HG03521 (cell line): ENCODE data around the gene ELMOD3.
"Not testable (repeated sequence)": the region's sequence is repeated elsewhere in the genome, so short reads cannot be mapped to it uniquely, and the experiment has no call there.

ENCODE experiments used
- ATAC-seq: cut with Tn5 transposase; IDR thresholded peaks from one replicate; pipeline ENCODE4 v1.9.1; 2021; ENCODE audit warnings: mild to moderate bottlenecking, moderate library complexity; ENCODE audit not compliant: unreplicated experiment

The ELMOD3 gene

DNA sequence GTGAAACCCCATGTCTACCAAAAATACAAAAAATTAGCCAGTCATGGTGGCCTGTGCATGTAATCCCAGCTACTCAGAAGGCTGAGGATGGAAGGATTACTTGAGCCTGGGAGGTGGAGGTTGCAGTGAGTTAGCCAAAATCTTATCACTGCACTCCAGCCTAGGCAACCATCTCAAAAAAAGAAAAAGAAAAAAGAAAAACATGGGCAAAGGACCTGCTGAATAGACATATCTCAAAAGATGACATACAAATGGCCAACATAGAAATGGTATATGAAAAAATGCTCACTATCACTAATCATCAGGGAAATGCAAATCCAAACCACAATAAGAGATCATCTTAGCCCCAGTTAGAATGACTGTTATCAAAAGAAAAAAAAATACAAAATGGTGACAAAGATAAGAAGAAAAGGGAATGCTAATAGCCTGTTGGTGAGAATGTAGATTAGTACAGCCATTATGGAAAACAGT, 25.4 kb upstream of the ELMOD3 start:
- no peak for ATAC-seq

DNA sequence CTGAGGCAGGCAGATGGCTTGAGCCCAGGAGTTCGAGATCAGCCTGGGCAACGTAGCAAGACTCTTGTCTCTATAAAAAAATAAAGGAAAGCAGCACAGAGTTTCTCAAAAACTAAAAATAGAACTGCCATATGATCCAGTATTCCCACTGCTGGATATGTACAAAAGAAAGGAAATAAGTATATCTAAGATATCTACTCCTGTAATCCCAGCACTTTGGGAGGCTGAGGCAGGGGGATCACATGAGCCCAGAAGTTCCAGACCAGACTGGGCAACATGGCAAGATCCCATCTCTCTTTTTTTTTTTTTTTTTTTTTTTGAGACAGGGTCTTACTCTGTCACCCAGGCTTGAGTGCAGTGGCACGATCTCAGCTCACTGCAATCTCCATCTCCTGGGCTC, 24.9 kb upstream of the ELMOD3 start:
- ATAC-seq: not testable (repeated sequence)

DNA sequence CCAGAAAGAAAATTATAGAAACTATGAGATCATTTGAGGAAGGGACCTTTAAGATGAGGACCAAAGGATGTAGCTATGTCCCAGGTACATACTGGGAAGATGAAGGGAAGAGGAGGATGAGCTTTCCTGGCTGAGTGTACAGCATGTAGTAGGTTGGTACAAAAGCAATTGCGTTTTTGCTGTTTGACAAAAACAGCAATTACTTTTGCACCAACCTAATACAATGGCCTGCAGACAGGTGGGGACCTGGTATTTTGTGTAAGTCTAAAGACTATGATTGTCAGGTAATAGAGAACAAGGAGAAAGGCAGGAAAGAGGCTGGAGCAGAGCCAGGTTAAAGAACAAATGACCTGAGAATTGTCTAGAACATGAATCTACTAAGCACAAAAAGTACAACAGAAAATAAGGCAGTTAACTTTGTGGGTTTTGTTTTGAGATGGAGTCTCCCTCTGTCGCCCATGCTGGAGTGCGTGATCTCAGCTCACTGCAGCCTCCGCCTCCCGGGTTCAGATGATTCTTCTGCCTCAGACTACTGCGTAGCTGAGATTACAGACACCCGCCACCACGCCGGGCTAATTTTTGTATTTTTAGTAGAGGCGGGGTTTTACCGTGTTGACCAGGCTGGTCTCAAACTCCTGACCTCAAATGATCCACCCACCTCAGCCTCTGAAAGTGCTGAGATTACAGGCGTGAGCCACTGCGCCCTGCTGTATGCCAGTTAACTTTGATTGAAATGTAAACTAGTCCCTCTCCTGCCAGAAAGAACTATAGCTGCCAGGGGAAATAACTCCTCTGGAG, 23.5 kb upstream of the ELMOD3 start:
- ATAC-seq: no peak

DNA sequence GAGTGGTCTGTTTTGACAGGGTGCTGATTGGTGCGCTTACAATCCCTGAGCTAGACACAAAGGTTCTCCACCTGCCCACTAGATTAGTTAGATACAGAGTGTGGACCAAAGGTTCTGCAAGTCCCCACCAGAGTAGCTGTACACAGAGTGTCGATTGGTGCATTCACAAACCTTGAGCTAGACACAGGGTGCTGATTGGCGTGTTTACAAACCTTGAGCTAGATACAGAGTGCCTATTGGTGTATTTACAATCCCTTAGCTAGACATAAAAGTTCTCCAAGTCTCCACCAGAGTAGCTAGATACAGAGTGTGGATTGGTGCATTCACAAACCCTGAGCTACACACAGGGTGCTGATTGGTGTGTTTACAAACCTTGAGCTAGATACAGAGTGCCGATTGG, 20.7 kb upstream of the ELMOD3 start:
- not testable (repeated sequence) for ATAC-seq

DNA sequence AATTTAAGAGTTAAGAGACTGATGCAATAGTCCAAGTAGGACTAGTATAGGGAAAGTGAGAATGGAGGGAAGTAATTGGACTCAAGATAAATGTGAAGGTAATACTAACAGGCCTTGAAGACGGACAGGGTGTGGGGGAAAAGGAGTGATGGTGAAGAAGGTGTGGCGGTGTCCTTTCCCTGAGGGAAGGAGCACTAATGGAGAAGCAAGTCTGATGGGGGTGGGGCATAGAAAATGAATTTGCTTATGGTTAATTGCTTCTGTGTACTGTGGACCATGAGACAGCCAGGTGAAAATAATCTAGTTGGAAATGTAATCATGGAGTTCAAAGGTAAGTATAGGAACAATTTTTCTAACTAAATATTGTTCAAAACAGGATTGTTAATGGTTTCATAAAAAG, 19.6 kb upstream of the ELMOD3 start:
- no peak for ATAC-seq

DNA sequence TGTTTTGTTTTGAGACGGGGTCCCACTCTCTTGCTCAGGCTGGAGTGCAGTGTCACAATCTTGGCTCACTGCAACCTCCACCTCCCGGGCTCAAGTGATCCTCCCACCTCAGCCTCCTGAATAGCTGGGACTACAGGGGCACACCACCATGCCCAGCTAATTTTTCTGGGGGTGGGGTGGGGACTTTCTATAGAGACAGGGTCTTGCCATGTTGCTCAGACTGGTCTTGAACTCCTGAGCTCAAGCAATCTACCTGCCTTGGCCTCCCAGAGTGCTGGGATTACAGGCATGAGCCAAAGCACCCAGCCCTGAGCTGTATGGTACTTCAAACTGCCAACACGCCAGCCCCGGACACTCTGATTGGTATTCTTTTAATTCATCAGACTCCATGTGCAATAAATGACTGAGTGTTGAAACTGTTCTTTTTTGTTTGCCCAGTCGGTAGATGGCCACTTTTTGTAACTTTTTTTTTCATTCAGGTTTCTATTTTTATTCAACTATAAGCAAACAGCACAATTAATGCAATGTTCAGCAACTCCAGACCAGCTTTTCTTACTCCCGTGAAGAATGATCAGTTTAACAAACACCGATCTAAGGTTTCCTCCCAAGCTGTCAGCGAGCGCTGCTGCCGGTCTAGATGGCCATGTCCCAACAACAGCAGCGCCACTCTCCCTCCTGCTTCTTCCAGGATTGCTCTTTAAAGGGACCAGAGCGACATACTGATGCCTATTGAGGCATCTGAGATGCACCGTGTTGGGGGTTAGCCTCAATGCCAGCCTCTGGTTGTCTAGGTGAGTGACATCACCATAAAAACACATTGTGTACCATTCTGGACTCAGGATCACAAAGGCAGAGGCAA, 14.3 kb upstream of the ELMOD3 start:
- ATAC-seq: no peak

DNA sequence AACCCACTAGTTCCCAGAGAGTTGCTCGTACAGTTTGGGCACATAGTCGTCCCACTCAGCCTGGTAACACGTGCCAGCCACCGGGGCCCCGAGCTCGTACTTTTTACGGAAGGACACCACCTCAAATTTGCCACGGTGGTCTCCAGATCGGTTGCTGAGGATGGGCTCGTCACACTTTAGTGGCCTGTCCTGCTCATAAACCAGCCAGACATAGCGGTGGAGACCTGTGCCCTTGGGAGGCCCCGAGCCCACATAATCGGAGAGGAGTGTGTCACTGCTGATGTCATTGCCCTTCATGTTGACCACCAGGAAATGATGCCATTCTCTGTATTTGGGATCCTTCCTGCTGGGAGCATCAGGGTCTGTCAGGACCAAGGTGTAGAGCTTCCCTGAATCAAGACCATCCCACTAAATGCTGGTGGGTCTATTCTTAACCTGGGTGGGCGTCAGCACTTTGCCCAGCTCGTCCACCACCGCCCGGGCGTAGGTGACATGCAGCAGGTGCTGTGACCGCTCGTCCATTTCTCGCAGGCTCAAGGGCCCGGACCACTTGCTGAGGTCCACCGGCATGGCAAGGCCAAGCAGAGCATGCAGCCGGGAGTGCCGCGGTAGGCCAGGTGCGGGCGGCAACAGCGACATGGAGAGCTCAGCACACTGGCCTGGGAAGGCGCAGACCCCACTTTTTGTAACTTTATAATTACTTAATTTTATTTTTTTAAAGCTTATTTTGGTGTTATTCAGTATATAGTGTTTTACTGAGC, 13.1 kb upstream of the ELMOD3 start:
- no peak for ATAC-seq

DNA sequence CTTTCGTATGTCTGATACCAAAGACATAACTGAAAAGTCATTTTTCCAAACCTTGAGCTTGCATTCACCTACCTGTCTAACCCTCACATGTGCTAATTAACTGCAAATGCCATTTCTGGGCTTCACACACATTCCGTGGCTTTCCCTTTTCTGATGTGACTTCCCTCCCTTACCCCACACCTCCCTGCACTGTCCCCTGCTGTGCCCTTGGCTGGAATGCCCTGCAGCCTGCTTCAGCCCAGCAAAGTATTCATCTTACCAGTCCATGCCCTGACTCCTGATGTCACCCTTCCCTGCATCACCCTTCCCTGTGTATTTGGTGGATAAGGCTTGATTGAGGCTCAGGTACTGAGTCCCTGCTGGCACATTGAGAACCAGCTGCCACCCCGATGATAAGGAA, 12.4 kb upstream of the ELMOD3 start:
- no peak for ATAC-seq

DNA sequence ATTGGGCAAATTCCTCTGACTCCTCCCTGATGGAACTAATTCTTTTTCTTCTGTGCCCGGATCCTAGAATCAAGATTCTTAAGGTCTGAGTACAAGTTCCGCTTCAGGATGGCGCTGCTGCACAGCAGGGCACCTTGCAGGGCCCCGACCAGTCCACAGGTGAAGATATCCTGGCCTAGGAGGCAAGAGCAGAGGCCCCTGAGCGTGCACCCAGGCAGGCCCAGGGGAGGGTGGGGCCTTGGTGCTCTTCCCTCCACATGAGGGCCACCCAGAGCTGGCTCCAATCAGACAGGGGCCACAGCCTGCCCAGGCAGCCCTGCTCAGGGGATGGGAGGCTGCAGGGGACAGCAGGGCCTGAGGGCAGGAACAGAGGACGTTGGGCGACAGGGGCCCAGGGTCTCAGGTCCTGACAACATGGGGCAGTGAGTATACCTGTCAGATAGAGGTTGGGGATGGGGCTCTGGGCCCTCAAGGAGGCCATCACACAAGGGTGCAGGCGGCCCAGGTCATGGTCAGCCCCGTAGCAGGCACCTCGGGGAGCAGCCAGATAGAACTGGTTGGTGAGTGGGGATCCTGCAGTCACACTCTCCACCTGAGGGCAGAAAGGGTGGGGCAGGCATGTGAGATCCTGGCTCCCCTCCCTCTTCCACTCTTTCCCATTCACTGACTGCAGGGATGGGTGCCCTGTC, 11.2 kb upstream of the ELMOD3 start:
- not testable (repeated sequence) for ATAC-seq

DNA sequence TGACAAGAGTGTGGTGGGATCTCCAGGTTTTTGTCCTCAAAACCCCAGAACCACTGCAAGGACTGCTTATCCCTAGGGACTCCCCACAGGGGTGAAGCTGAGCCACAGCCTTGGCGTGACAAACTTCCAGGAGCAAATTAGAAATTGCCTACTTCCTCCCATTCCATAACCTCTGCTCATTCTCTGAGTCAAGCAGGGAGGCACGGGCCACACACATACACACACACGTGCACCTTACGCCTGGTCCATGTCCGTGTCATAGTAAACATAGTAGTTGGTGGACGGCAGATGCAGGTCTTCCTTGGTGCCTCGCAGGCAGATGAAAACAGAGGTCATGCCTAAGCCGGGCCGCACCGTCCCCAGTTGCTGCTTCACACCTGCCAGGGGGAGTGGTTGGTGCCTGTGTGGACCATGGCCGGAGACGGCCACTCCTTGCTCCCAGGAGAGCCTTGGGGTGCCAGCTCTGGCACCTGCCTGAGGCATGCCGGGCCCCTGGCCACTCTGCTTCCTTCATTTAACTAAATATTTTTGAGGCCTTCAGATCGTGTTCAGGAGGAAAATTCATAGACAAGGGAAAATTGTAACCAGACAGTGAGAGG, 10.1 kb upstream of the ELMOD3 start:
- ATAC-seq: no peak

DNA sequence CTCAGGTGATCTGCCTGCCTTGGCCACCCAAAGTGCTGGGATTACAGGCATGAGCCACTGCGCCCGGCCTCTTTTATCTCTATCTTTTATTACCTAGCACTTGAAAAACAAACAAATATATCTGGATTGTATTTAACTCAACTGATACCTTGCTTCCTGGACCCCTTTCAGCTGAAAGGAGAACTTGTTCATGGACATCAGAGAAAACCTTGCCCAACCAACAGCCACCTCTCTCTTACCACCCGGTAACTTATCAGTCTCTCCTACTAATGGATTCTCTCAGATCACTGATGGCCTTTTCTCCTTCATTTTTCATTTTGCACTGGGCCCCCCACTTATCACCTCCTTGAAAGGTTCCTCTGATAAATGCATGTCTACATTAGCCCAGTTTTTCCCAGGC, 7.0 kb upstream of the ELMOD3 start:
- no peak for ATAC-seq

DNA sequence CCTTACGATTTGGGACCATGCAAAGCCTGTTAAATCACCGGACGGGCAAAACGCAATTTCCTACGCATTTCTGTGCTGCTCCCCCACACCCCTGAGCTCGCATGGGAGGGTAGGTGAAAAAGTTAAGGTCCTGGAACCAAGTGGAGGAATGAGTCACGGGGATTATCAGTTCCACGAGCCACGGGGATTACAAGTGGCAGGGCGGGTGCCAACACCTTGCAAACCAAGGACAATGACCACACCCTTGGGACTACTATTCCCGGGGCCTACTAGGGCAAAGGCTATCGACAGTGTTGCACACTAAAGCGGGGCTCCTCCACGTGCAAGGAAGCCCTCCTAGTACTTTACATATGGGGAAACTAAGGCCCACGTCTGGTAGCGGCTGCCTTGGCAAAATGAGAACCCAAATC, 688 bp upstream of the ELMOD3 start:
- ATAC-seq: no peak

DNA sequence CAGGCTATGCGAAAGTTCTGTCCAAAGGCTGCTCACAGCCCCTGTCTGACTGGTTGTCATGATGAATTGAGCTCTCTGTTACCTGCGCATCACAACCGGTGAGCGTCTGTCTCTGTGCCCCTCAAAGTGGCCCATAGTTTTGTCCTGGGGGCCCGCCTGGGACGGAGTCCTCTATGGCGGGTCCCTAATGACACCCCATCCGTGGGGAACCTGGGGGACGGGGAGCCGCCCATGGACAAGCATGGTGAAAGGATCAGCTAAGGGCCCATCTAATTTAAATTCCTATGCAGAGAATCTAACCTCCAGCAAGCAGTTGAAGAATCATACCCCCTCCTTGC, 473 bp downstream of the ELMOD3 start:
- ATAC-seq: peak; percentile 7

DNA sequence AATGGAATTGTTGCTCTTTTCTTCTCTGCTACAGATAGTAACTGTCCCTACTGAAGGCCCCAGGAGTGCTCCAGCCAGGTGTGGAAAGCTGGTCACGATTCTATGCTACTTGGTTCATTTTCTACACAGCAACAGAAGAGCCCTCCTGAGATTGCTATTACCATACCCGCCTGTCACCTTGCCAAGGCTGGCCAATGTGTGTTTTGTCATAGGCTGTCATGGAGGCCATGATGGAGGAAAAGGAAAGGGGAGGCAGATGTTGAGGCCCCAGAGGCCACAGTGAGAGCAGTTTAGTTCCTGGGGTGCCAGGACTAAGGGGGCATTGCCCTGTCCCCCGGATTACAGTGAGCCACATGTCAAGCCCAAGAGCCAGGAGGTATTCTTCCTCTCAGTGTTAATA, 952 bp downstream of the ELMOD3 start:
- ATAC-seq: no peak

DNA sequence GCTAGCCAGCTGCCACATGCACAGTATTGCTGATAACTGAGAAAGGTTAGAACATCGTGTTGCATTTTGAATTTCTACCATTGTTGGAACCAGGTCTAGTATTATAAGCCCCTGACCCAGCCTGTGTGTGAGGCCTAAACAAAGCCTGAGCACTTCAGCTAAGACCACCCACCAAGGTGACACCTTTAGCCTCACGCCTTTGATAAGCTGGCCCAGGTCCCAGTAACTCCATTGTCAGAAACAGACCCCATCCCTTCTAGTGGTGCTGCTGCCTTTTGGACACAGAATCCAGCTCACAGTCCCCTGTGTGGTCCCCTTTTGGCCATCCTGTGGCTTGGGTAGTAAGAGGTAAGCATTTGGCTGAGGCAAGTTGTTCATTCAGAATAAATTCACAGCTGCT, 1.6 kb downstream of the ELMOD3 start:
- ATAC-seq: no peak

DNA sequence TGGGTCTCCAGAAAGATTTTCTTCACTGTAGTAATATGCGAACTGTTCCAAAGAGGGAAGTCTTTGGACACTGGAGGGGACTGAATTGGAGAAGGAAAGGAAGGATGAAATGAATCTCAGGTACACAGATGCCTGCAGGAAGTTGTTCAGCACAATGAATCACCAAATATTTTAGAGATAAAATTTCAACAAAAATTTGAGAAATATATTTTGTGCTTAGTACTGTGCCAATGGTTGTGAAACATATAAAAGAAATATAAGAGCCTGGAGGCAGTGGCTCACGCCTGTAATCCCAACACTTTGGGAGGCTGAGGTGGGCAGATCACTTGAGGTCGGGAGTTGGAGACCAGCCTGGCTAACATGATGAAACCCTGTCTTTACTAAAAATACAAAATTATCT, 3.2 kb downstream of the ELMOD3 start:
- ATAC-seq: no peak

DNA sequence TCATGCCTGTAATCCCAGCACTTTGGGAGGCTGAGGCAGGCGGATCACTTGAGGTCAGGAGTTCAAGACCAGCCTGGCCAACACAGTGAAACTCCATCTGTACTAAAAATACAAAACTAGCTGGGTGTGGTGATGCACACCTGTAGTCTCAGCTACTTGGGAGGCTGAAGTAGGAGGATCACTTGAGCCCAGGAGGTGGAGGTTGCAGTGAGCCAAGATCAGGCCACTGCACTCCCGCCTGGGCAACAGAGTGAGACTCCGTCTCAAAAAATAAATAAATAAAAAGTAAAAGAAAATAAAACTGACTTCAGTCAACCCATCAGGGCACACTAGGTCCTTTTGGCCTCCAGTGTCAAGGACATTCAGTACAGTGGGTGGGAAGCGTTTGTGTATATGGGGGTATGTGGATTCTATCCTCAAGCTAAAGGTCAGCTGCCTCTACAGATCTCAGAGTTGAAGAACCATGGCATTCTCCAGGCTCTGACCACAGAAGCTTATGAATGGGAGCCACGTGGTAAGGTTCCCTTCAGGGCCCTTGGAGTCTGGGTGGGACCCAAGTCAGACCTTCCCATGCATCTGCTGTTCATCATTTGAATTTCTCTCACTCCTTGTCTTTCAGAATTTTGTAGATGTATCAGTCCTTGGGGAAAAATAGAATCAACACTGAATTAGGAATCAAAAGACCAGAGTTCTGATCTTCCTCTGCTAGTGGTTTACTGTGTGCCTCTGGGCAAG, 8.3 kb downstream of the ELMOD3 start:
- ATAC-seq: not testable (repeated sequence)

DNA sequence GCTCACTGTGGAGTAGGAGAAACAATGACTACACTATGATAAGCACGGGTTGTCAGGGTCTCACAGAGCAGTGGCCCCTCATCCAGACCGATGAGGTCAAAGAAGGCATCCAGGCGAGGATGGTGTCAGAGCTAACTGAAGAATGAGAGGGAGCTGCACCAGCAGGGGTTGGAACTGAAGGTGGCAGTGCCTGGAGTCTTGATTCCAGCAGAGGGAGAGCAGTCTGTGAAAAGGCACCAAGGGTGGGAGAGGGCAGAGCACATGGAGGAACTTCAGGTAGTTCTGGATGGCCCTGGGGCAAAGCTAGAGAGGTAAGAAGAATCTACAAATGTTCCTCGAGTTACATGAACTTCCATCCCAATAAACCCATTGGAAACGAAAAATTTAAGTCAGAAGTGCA, 12.6 kb downstream of the ELMOD3 start:
- no peak for ATAC-seq

DNA sequence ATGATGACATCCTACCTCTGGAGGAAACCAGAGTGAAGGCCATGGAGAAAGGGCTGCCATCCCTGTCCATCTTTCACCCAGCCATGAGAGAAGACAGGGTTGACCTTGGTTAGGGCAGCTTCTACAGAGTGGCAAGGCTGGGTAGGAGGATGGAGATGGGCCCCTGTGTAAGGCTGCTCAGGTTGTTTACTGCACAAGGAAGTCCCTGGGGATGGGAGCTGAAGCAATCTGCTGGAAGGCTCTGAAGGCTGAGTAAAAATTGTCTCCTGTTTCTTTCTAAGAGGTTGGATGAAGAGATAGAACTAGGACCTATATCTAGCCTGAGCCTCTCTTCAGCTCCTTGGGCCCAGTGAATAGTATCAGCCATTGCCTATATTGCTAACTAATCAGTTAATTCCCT, 14.4 kb downstream of the ELMOD3 start:
- ATAC-seq: no peak

DNA sequence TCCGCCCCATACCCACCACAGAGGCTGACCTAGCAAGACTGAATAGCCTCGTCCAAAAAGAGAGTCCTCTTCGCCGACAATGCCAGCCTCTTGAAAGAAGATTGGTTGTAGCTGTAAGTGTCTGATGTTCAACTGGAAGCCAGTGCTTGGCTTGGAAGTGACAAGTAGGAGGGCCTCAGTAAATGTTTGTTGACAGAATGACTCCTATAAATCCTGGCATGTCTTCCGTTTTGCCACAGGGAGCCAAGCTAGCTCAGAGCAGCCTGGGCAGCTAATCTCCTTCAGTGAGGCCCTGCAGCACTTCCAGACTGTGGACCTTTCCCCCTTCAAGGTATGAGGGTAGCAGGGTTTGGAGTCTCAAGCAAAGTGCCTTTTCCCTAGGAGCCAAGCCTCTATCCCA, 14.9 kb downstream of the ELMOD3 start:
- no peak for ATAC-seq
